Liver (tissue), 3 donors: ENCODE data around the gene CCDC15.

Source experiments
- EGR1 ChIP-seq, 2 donors: IDR thresholded peaks; 2 replicates each; pipeline ENCODE4 v1.6.1; 2016 to 2018; ENCODE audit warnings: antibody characterized with exemption in 2 of 2, low read depth in 2 of 2
- RAD21 ChIP-seq, 2 donors: IDR thresholded peaks; 2 replicates each; pipeline ENCODE4 v1.6.1; 2016; ENCODE audit warnings: antibody characterized with exemption in 2 of 2, mild to moderate bottlenecking in 2 of 2
- RXRA ChIP-seq, 2 donors: IDR thresholded peaks; 2 replicates each; pipeline ENCODE4 v1.6.1; 2017 to 2018; ENCODE audit warnings: antibody characterized with exemption in 2 of 2, mild to moderate bottlenecking in 1 of 2
- TAF1 ChIP-seq: conservative IDR thresholded peaks from 2 replicates; pipeline ENCODE4 v1.6.1; 2016; ENCODE audit warnings: antibody characterized with exemption, mild to moderate bottlenecking
- YY1 ChIP-seq: IDR thresholded peaks from 2 replicates; pipeline ENCODE4 v1.6.1; 2016; ENCODE audit warnings: antibody characterized with exemption, mild to moderate bottlenecking
- TF ChIP-seq, protein P1 (sequence below): fragments of 150-350 bp; IDR thresholded peaks from 2 replicates; pipeline ENCODE4 v1.5.1; 2017; ENCODE audit warnings: improper control_type of control experiment, low read depth, low read length; ENCODE audit not compliant: missing input control
- TF ChIP-seq, protein P2 (sequence below): IDR thresholded peaks from 2 replicates; pipeline ENCODE4 v1.6.1; 2016; ENCODE audit warnings: antibody characterized with exemption
- TF ChIP-seq, protein P3 (sequence below): IDR thresholded peaks from 2 replicates; pipeline ENCODE4 v1.6.1; 2016; ENCODE audit warnings: antibody characterized with exemption
- donor health status: healthy.
- donor health status: healthy.

DNA sequence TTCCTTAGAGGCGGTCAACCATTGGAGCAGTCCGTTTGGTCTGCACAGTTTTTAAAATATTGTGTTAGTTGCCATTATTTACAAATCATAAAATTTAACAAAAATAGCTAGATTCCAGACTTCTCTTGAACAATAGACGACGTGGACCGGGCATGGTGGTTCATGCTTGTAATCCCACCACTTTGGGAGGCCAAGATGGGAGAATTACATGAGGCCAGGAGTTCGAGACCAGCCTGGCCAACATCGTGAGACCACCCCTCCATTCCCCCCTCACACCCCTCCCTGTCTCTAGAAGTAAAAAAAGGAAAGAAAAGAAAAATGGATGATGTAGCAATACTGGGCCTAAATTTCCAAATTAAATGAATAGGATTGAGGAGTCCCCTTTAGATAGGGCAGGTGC, 110.1 kb downstream of the CCDC15 start:
- TF ChIP-seq, protein P1, sequence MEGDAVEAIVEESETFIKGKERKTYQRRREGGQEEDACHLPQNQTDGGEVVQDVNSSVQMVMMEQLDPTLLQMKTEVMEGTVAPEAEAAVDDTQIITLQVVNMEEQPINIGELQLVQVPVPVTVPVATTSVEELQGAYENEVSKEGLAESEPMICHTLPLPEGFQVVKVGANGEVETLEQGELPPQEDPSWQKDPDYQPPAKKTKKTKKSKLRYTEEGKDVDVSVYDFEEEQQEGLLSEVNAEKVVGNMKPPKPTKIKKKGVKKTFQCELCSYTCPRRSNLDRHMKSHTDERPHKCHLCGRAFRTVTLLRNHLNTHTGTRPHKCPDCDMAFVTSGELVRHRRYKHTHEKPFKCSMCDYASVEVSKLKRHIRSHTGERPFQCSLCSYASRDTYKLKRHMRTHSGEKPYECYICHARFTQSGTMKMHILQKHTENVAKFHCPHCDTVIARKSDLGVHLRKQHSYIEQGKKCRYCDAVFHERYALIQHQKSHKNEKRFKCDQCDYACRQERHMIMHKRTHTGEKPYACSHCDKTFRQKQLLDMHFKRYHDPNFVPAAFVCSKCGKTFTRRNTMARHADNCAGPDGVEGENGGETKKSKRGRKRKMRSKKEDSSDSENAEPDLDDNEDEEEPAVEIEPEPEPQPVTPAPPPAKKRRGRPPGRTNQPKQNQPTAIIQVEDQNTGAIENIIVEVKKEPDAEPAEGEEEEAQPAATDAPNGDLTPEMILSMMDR, result no peak
- TF ChIP-seq, protein P2, sequence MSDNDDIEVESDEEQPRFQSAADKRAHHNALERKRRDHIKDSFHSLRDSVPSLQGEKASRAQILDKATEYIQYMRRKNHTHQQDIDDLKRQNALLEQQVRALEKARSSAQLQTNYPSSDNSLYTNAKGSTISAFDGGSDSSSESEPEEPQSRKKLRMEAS, result no peak
- no peak for TF ChIP-seq EGR1 (IDR thresholded peaks at IDR 0.05; ENCODE audit: low read depth in 2 of 2)
- no peak for TF ChIP-seq TAF1
- TF ChIP-seq RXRA (IDR thresholded peaks at IDR 0.05), result no peak
- no peak for TF ChIP-seq RAD21 (IDR thresholded peaks at IDR 0.05)
- TF ChIP-seq, protein P3, sequence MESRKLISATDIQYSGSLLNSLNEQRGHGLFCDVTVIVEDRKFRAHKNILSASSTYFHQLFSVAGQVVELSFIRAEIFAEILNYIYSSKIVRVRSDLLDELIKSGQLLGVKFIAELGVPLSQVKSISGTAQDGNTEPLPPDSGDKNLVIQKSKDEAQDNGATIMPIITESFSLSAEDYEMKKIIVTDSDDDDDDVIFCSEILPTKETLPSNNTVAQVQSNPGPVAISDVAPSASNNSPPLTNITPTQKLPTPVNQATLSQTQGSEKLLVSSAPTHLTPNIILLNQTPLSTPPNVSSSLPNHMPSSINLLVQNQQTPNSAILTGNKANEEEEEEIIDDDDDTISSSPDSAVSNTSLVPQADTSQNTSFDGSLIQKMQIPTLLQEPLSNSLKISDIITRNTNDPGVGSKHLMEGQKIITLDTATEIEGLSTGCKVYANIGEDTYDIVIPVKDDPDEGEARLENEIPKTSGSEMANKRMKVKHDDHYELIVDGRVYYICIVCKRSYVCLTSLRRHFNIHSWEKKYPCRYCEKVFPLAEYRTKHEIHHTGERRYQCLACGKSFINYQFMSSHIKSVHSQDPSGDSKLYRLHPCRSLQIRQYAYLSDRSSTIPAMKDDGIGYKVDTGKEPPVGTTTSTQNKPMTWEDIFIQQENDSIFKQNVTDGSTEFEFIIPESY, result no peak
- no peak for TF ChIP-seq YY1
